Activated T-helper 17 cell treated with anti-CD3 and anti-CD28 coated beads, Interleukin-2, amount 50 U/mL, for 72 hours (primary cell): ENCODE measurements around the gene RNPC3. TPM values are rescaled to one million over a fixed set of nuclear protein-coding genes. Genes with fewer than 3 reads are reported as not detected.
"Not testable (repeated sequence)": the region's sequence is repeated elsewhere in the genome, so short reads cannot be mapped to it uniquely, and the experiment has no call there.

Source experiments
- ATAC-seq: fragments of 150-1000 bp; cut with Tn5 transposase; replicated peaks from 2 replicates; pipeline ENCODE4 v1.10.0; 2021; ENCODE audit warnings: mild to moderate bottlenecking, moderate library complexity
- H3K27ac Mint-ChIP-seq: one replicate; pipeline ENCODE4 v1.8.0; 2022; ENCODE audit warnings: mixed read lengths
- H3K27me3 Mint-ChIP-seq: one replicate; pipeline ENCODE4 v1.8.0; 2022; ENCODE audit warnings: mixed read lengths
- H3K36me3 Mint-ChIP-seq: one replicate; pipeline ENCODE4 v1.8.0; 2022; ENCODE audit warnings: low read depth, mild to moderate bottlenecking, mixed read lengths
- H3K4me1 Mint-ChIP-seq: one replicate; pipeline ENCODE4 v1.8.0; 2022; ENCODE audit warnings: mixed read lengths
- H3K4me3 Mint-ChIP-seq: one replicate; pipeline ENCODE4 v1.8.0; 2022; ENCODE audit warnings: mild to moderate bottlenecking, mixed read lengths
- H3K9me3 Mint-ChIP-seq: one replicate; pipeline ENCODE4 v1.8.0; 2022; ENCODE audit warnings: mixed read lengths
- total RNA-seq, 2 donors: library from RNA; stranded (reverse); gene quantifications; one replicate each; pipeline ENCODE4 v1.2.3, GENCODE V29; 2022

The RNPC3 gene
- total RNA-seq, 2 donors from 2014 or later = 14.2 to 27.2 TPM

- H3K36me3 Mint-ChIP-seq = peaks cover 14% of the 10 kb centered on the region
- no peak overlapping the region for H3K27ac Mint-ChIP-seq
- no peaks in the 10 kb centered on the region for H3K27me3 Mint-ChIP-seq
- H3K4me3 Mint-ChIP-seq = no peak overlapping the region
- no peak for ATAC-seq
- H3K4me1 Mint-ChIP-seq = no peaks in the 10 kb centered on the region
- no peaks in the 10 kb centered on the region for H3K9me3 Mint-ChIP-seq
Measured at GRCh38 chr1:103582464-103582863, 57.0 kb downstream of the RNPC3 start.

- Mint-ChIP-seq H3K9me3 (peaks cover 3% of the 10 kb centered on the region), H3K4me3 (no peak overlapping the region), H3K27ac (no peak overlapping the region)
Measured at GRCh38 chr1:103583887-103584286, 58.4 kb downstream of the RNPC3 start.

GRCh38 chr1:103584537-103584936, 59.0 kb downstream of the RNPC3 start:
- Mint-ChIP-seq H3K36me3 (no peaks in the 10 kb centered on the region), H3K4me3 (no peak overlapping the region), H3K27ac (no peak overlapping the region), H3K27me3 (no peaks in the 10 kb centered on the region), H3K9me3 (peaks cover 4% of the 10 kb centered on the region), H3K4me1 (no peaks in the 10 kb centered on the region)
- ATAC-seq = no peak

More at GRCh38 chr1:103583887-103584286, 58.4 kb downstream of the RNPC3 start:
- no peak for ATAC-seq
- peaks cover 3% of the 10 kb centered on the region for H3K36me3 Mint-ChIP-seq
- no peaks in the 10 kb centered on the region for H3K4me1 Mint-ChIP-seq
- H3K27me3 Mint-ChIP-seq = no peaks in the 10 kb centered on the region

- H3K36me3 Mint-ChIP-seq, H3K27me3 Mint-ChIP-seq, H3K27ac Mint-ChIP-seq, H3K4me1 Mint-ChIP-seq, H3K4me3 Mint-ChIP-seq, H3K9me3 Mint-ChIP-seq, ATAC-seq: not testable (repeated sequence)
Measured at GRCh38 chr1:103602740-103603139, 77.2 kb downstream of the RNPC3 start.

Other genes with a start within 250 kb of the RNPC3 start
- 10 to 100 TPM in 1 of 2 donors, 1 to 10 TPM in 1; 6.3 to 14.6 TPM for gene AMY2B, start 45.9 kb downstream of the RNPC3 start, total RNA-seq
- gene AMY2A, start 91.7 kb downstream of the RNPC3 start, total RNA-seq = not detected
- gene AMY1A, start 130.1 kb downstream of the RNPC3 start, total RNA-seq = not detected
- not detected for gene AMY1B, start 170.5 kb downstream of the RNPC3 start, total RNA-seq
- not detected for gene AMY1C, start 224.2 kb downstream of the RNPC3 start, total RNA-seq